Central memory CD8-positive, alpha-beta T cell (primary cell): ENCODE data around the gene TRIM5.
A peak's percentile ranks its signal among the peaks of the same experiment; 100 is the strongest.
"Not testable (repeated sequence)": the region's sequence is repeated elsewhere in the genome, so short reads cannot be mapped to it uniquely, and the experiment has no call there.

Source experiments
- ATAC-seq: fragments of 150-1000 bp; cut with Tn5 transposase; replicated peaks from 2 replicates; pipeline ENCODE4 v1.10.0; 2022; ENCODE audit warnings: mild to moderate bottlenecking, moderate FRiP score, moderate number of reproducible peaks; ENCODE audit not compliant: poor library complexity, severe bottlenecking; ENCODE audit errors: extremely low read depth
- DNase-seq, 2 donors: peaks; one replicate each; pipeline ENCODE4 v3.0.0; 2021; ENCODE audit warnings: low spot score in 2 of 2
- H3K27ac Mint-ChIP-seq: one replicate; pipeline ENCODE4 v1.8.0; 2022; ENCODE audit warnings: low read depth, mild to moderate bottlenecking, moderate library complexity, mixed read lengths
- H3K27me3 Mint-ChIP-seq: one replicate; pipeline ENCODE4 v1.8.0; 2022; ENCODE audit warnings: mixed read lengths
- H3K36me3 Mint-ChIP-seq: one replicate; pipeline ENCODE4 v1.8.0; 2022; ENCODE audit warnings: mild to moderate bottlenecking, moderate library complexity, mixed read lengths; ENCODE audit not compliant: insufficient read depth
- H3K4me1 Mint-ChIP-seq: one replicate; pipeline ENCODE4 v1.8.0; 2022; ENCODE audit warnings: mixed read lengths
- H3K4me3 Mint-ChIP-seq: one replicate; pipeline ENCODE4 v1.8.0; 2022; ENCODE audit warnings: mild to moderate bottlenecking, moderate library complexity, mixed read lengths
- H3K9me3 Mint-ChIP-seq: one replicate; pipeline ENCODE4 v1.8.0; 2022; ENCODE audit warnings: mixed read lengths

The TRIM5 gene

GRCh38 chr11:5682890-5683441 is 1.9 kb downstream of the TRIM5 start:
- Mint-ChIP-seq H3K36me3 (peaks cover 26% of the 10 kb centered on the region), H3K4me3 (peak overlapping the region; percentile 92), H3K27ac (peak overlapping the region; percentile 92), H3K4me1 (peaks cover 44% of the 10 kb centered on the region)
- H3K27me3 Mint-ChIP-seq, ATAC-seq, H3K9me3 Mint-ChIP-seq, DNase-seq: not testable (repeated sequence)

GRCh38 chr11:5679811-5680210 is 5.1 kb downstream of the TRIM5 start:
- Mint-ChIP-seq H3K36me3 (peaks cover 31% of the 10 kb centered on the region), H3K27me3 (no peaks in the 10 kb centered on the region), H3K4me3 (no peak overlapping the region), H3K9me3 (no peaks in the 10 kb centered on the region), H3K4me1 (peaks cover 34% of the 10 kb centered on the region), H3K27ac (no peak overlapping the region)
- no peak for ATAC-seq
- DNase-seq, result no peak

- peak overlapping the region; percentile 81 for H3K27ac Mint-ChIP-seq
- no peaks in the 10 kb centered on the region for H3K27me3 Mint-ChIP-seq
- no peak for ATAC-seq
- H3K4me1 Mint-ChIP-seq, result peaks cover 26% of the 10 kb centered on the region
- H3K36me3 Mint-ChIP-seq, result peaks cover 44% of the 10 kb centered on the region
- H3K9me3 Mint-ChIP-seq, result no peaks in the 10 kb centered on the region
- DNase-seq, result no peak
- no peak overlapping the region for H3K4me3 Mint-ChIP-seq
Measured at GRCh38 chr11:5674391-5674790, 10.5 kb downstream of the TRIM5 start.

- Mint-ChIP-seq H3K36me3 (peaks cover 38% of the 10 kb centered on the region), H3K9me3 (no peaks in the 10 kb centered on the region), H3K4me3 (no peak overlapping the region), H3K27me3 (no peaks in the 10 kb centered on the region), H3K27ac (no peak overlapping the region), H3K4me1 (peaks cover 23% of the 10 kb centered on the region)
- ATAC-seq (no peak), DNase-seq (no peak)
Measured at GRCh38 chr11:5671831-5672230, 13.0 kb downstream of the TRIM5 start.

GRCh38 chr11:5666402-5666793 is 18.5 kb downstream of the TRIM5 start:
- Mint-ChIP-seq H3K4me3 (no peak overlapping the region), H3K27ac (no peak overlapping the region), H3K36me3 (peaks cover 49% of the 10 kb centered on the region)

GRCh38 chr11:5665746-5666401 is 19.0 kb downstream of the TRIM5 start:
- peaks cover 48% of the 10 kb centered on the region for H3K36me3 Mint-ChIP-seq
- no peaks in the 10 kb centered on the region for H3K4me1 Mint-ChIP-seq
- no peak overlapping the region for H3K27ac Mint-ChIP-seq

More at GRCh38 chr11:5666402-5666793, 18.5 kb downstream of the TRIM5 start:
- DNase-seq (no peak), ATAC-seq (no peak)
- H3K27me3 Mint-ChIP-seq, result no peaks in the 10 kb centered on the region
- H3K9me3 Mint-ChIP-seq, result no peaks in the 10 kb centered on the region
- H3K4me1 Mint-ChIP-seq, result no peaks in the 10 kb centered on the region

GRCh38 chr11:5665051-5665570 is 19.8 kb downstream of the TRIM5 start:
- Mint-ChIP-seq H3K4me3 (no peak overlapping the region), H3K36me3 (peaks cover 43% of the 10 kb centered on the region), H3K27me3 (no peaks in the 10 kb centered on the region), H3K9me3 (no peaks in the 10 kb centered on the region), H3K4me1 (no peaks in the 10 kb centered on the region), H3K27ac (no peak overlapping the region)
- no peak for DNase-seq
- ATAC-seq, result no peak

More at GRCh38 chr11:5665746-5666401, 19.0 kb downstream of the TRIM5 start:
- Mint-ChIP-seq H3K27me3 (no peaks in the 10 kb centered on the region), H3K9me3 (no peaks in the 10 kb centered on the region), H3K4me3 (no peak overlapping the region)
- ATAC-seq, result no peak
- no peak for DNase-seq

- H3K36me3 Mint-ChIP-seq, result peaks cover 29% of the 10 kb centered on the region
- no peaks in the 10 kb centered on the region for H3K4me1 Mint-ChIP-seq
Measured at GRCh38 chr11:5663511-5663910, 21.4 kb downstream of the TRIM5 start.

GRCh38 chr11:5658318-5658717 is 26.6 kb downstream of the TRIM5 start:
- Mint-ChIP-seq H3K36me3 (peaks cover 6% of the 10 kb centered on the region), H3K27ac (no peak overlapping the region), H3K27me3 (no peaks in the 10 kb centered on the region), H3K4me1 (no peaks in the 10 kb centered on the region), H3K4me3 (no peak overlapping the region), H3K9me3 (no peaks in the 10 kb centered on the region)
- DNase-seq (no peak), ATAC-seq (no peak)

More at GRCh38 chr11:5663511-5663910, 21.4 kb downstream of the TRIM5 start:
- Mint-ChIP-seq H3K4me3 (no peak overlapping the region), H3K9me3 (no peaks in the 10 kb centered on the region), H3K27me3 (no peaks in the 10 kb centered on the region), H3K27ac (no peak overlapping the region)
- DNase-seq (no peak), ATAC-seq (no peak)

GRCh38 chr11:5656956-5657355 is 27.9 kb downstream of the TRIM5 start:
- H3K36me3 Mint-ChIP-seq, DNase-seq, H3K4me3 Mint-ChIP-seq, H3K27me3 Mint-ChIP-seq, ATAC-seq, H3K27ac Mint-ChIP-seq, H3K4me1 Mint-ChIP-seq, H3K9me3 Mint-ChIP-seq: not testable (repeated sequence)

- Mint-ChIP-seq H3K27ac (no peak overlapping the region), H3K9me3 (no peaks in the 10 kb centered on the region), H3K4me1 (no peaks in the 10 kb centered on the region), H3K36me3 (peaks cover 2% of the 10 kb centered on the region), H3K4me3 (no peak overlapping the region), H3K27me3 (no peaks in the 10 kb centered on the region)
- no peak for ATAC-seq
- DNase-seq, result no peak
Measured at GRCh38 chr11:5655474-5655873, 29.4 kb downstream of the TRIM5 start.

- Mint-ChIP-seq H3K27ac (no peak overlapping the region), H3K36me3 (peaks cover 13% of the 10 kb centered on the region), H3K4me3 (no peak overlapping the region), H3K27me3 (no peaks in the 10 kb centered on the region), H3K4me1 (peaks cover 6% of the 10 kb centered on the region), H3K9me3 (no peaks in the 10 kb centered on the region)
- ATAC-seq, result no peak
- no peak for DNase-seq
Measured at GRCh38 chr11:5646139-5646538, 38.7 kb downstream of the TRIM5 start.

- Mint-ChIP-seq H3K4me3 (no peak overlapping the region), H3K27ac (no peak overlapping the region), H3K9me3 (no peaks in the 10 kb centered on the region), H3K27me3 (no peaks in the 10 kb centered on the region), H3K36me3 (peaks cover 21% of the 10 kb centered on the region), H3K4me1 (peaks cover 6% of the 10 kb centered on the region)
- DNase-seq (no peak), ATAC-seq (no peak)
Measured at GRCh38 chr11:5643585-5643984, 41.3 kb downstream of the TRIM5 start.
